GM12864 (cell line): ENCODE measurements around the gene RPH3AL.

Experiments
- DNase-seq: peaks from one replicate; pipeline ENCODE4 v3.0.0-alpha.2; 2011; ENCODE audit warnings: low read depth
- H3K4me3 ChIP-seq: 2 replicates; pipeline ENCODE4 v1.5.1; 2011; ENCODE audit warnings: mild to moderate bottlenecking, low read depth, low read length, control low read depth
- TF ChIP-seq, protein P1 (sequence below): IDR thresholded peaks from 2 replicates; pipeline ENCODE4 v1.5.1; 2011; ENCODE audit warnings: low read depth, mild to moderate bottlenecking, moderate library complexity, low read length, control low read depth, inconsistent platforms; ENCODE audit errors: missing control alignments

RPH3AL gene

DNA sequence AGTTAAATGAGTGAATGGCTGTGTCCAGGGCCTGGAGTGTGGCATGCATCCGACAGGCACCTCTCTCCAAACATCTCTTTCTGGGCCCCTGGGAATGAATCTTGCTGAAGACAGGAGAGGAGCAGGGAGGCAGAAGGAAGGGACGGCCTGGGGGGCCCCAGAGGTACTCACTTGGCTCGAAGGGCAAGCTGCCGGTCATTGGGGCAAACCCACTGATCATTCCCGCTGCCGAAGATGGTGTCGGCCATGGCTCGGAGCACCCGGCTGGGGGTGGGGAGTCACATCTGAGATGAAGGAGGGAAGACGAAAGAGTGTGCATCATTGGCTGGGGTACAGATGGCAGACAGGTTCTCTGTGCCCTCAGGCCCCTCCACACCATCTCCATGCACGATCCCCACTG is 25.3 kb downstream of the RPH3AL start:
- DNase-seq, result no peak
- TF ChIP-seq, protein P1, sequence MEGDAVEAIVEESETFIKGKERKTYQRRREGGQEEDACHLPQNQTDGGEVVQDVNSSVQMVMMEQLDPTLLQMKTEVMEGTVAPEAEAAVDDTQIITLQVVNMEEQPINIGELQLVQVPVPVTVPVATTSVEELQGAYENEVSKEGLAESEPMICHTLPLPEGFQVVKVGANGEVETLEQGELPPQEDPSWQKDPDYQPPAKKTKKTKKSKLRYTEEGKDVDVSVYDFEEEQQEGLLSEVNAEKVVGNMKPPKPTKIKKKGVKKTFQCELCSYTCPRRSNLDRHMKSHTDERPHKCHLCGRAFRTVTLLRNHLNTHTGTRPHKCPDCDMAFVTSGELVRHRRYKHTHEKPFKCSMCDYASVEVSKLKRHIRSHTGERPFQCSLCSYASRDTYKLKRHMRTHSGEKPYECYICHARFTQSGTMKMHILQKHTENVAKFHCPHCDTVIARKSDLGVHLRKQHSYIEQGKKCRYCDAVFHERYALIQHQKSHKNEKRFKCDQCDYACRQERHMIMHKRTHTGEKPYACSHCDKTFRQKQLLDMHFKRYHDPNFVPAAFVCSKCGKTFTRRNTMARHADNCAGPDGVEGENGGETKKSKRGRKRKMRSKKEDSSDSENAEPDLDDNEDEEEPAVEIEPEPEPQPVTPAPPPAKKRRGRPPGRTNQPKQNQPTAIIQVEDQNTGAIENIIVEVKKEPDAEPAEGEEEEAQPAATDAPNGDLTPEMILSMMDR, result no peak
- H3K4me3 ChIP-seq, result no peak overlapping the region

DNA sequence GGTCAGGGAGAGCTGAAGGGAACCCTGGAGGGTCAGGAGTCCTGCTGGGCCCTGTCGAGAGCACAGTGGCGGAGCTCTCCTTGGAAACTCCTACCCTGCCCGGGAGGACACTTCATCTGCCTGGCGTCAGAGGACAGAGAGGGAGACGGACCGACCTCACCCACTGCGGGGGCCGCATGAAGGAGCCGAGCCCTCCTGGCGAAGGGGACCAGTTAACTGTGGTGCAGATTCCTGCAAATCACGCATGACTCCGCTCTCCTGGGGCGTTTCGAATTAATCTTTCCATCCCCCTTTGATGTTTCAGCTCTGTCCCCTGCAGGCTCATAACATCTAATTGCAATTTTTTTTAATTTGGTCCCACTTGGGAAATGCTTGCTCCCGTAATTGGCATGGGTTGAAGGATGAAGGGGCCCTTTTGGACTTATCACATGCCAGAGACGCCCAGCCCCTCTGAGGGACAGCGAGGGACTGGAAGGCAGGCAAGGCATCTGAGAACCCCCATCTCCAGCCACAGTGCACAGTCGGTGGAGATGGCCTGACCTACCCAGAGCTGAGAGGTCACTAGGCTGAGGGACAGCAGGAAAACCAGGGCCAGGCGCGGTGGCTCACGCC is 26.5 kb downstream of the RPH3AL start:
- TF ChIP-seq, protein P1, result no peak
- no peak for DNase-seq
- H3K4me3 ChIP-seq, result no peak overlapping the region

DNA sequence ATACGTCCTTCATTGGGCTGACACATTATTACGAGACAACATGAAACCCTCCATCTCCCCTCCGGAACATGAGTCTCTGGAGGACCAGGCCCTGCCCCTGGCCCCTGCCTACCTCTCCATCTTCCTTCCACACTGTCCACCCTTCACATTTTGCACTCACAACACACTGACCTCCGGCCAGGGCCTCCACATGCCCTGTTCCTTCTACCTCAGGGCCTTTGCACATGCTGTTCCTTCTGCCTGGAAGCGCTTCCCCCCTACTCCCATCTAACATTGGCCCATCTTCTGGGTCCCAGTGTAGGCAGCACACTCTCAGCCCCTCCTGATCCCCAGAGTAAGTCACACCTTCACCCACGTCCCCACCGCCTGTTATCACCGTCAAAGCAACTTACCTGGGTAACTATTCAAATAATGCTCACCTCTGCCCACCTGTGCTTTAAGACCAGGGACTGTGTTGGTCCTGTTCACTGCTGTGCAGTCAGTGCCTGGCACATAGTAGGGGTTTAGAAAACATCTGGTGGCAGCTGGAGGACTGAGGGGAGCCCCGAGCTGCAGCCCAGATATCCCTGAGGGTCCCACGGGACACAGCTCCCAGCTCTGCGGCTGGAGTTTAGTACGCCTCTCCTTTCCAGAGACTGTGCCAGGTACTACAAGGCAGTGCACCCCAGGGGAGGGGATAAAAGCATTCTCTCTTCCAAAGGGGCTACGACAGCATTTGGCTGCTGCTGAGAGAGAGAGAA is 27.2 kb downstream of the RPH3AL start:
- TF ChIP-seq, protein P1, result no peak
- no peak overlapping the region for H3K4me3 ChIP-seq
- no peak for DNase-seq

DNA sequence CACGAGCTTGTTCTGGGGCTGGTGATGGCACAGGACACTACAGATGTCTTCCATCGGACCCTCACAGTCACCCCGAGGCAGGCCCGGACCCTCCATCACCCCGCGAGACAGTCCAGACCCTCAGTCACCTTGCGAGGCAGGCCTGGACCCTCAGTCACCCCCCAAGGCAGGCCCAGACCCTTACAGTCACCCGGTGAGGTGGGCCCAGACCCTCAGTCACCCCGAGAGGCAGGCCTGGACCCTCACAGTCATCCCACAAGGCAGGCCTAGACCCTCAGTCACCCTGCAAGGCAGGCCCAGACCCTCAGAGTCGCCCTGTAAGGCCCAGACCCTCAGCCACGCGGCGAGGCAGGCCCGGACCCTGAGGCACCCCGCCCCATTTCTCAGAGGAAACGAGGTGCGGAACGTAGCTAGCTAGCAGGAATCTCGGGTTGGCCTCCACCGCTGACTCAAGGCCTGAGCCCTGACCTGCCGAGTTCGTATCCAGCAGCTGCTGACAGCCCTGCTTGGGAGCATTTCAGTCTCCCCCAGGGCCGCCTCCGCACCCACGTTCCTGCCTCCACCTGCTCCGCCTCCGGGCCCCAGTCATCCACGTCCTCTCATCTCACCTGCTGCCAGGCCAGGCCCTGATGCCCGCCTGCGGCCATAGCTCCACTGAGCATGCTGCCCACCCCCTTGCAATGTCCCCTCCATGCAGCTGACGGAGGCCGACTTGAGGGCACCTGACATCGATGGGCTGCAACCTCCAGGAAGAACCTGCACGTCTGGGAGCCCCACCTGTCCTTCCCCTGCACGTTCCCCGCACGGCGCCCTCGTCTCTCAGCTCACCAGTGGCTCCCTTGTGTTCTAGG is 28.7 kb downstream of the RPH3AL start:
- H3K4me3 ChIP-seq, result no peak overlapping the region
- TF ChIP-seq, protein P1, result no peak
- DNase-seq, result no peak

DNA sequence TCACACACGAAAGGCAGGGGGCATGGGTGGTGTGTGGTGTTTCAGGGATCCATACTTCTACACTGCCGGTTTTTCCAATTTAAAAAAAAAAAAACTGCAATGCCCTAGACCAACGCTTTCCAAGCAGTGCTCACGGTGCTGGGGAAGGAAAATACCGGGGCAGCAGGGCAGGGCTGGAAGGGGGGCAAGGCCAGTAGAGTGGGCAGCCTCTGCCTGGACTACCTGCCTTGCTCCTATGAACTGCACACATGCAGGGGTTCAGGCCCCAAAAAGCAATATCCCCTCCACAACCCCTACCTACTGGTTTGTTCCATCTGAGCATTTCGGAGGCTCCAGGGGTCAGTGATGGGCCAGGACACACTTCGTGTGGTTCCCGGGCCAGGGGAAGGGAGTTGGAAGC is 29.4 kb downstream of the RPH3AL start:
- DNase-seq, result no peak
- TF ChIP-seq, protein P1, result no peak
- H3K4me3 ChIP-seq, result no peak overlapping the region

DNA sequence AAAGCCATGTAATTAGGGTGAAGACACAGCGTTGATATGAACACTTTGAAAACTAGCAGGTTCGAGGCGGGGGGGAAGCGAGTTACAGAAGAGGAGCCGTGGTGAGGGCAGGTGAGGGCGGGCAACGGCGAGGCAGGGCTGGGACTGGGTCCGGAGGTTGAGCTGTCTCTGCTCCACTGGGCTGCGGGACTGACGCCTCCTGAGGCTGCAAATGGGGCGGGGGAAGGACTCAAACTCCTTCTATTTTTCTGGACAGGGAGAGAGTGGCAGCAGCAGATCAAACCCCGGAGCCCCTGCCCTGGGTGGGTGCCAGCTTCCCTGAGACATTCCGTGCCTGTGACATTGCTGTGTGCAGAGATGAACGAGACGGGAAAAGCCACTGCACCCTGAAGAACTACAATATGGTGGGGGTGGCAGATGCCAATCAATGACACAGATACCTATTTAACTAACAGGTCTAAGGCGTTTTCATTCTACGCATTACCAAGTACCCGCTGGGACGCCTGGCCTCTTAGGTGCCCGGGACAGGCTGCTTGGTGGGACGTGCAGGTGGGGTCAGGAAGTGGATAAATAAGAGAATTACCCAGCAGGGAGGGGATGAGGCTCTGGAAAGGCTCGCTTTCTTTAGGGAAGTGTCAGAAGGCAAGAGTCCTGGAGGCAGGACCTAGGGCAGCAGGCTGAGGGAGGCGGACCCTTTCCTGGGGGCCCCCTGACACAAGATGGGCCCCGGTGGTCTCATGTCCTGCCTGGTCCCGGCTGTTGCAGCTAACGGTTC is 30.4 kb downstream of the RPH3AL start:
- TF ChIP-seq, protein P1, result no peak
- DNase-seq, result no peak

More for the DNA sequence above, 30.4 kb downstream of the RPH3AL start:
- H3K4me3 ChIP-seq, result no peak overlapping the region
